ENCODE measurements around the gene TEX44. TPM values are rescaled to one million over a fixed set of nuclear protein-coding genes. Genes with fewer than 3 reads are reported as not detected.

The TEX44 gene
- total and polyA plus RNA-seq, 2 of the 13 experiments (the other 11 are each of a cell fraction or from before 2014, with no cell fraction given): not detected

GRCh38 chr2:231613331-231613662 lies 20.6 kb downstream of the TEX44 start (continued):
- TF ChIP-seq THAP9 (CRISPR knock-in tag; IDR thresholded peaks at IDR 0.05; ENCODE audit: borderline replicate concordance) (no peak), ZNF619 (CRISPR knock-in tag; IDR thresholded peaks at IDR 0.05) (0 out of 2 replicates have a peak, but pooled peaks have one; percentile 0), SNAI1 (CRISPR knock-in tag; IDR thresholded peaks at IDR 0.05; ENCODE audit: borderline replicate concordance) (0 out of 2 replicates have a peak, but pooled peaks have one; percentile 13), ZNF138 (CRISPR knock-in tag; IDR thresholded peaks at IDR 0.05; ENCODE audit: low read depth) (0 out of 2 replicates have a peak, but pooled peaks have one; percentile 8)

- peaks cover 0 to 4% of the 10 kb centered on the region in 2 experiments; a peak in 2 of 5 replicates for H3K27me3 ChIP-seq (ENCODE audit: control insufficient read depth in 1 of 2, insufficient read depth in 2 of 2, low read length in 2 of 2)
- TSS peak; percentile 83 for BruUV-seq (replicated peaks)
- ChIA-PET CTCF (ENCODE audit: low intra/inter-chr PET ratio, low total read pairs) (interaction anchor here (2.0 to 3.7 kb wide), 3 partner anchors 57 to 63 kb away, joined by 7 to 39 read pairs (median 12); no protein-coding TSS in a partner anchor), POLR2A (interaction anchor here (0.7 to 2.1 kb wide), 12 partner anchors 9 to 150 kb away, joined by 3 to 14 read pairs (median 4); partner anchors contain the start of gene NCL)
- DNase-seq (ENCODE audit: low spot score) (peak; percentile 83), ATAC-seq (peak; percentile 57), FAIRE-seq (no peak)
- peaks cover 71% of the 10 kb centered on the region for H3K4me1 ChIP-seq (ENCODE audit: insufficient read depth, low read length)
- WGBS (ENCODE audit: low lambda C conversion rate): 27% methylated on average over 60 of the region's 86 CpGs
- H3K9me3 ChIP-seq (ENCODE audit: low read length): no peaks in the 10 kb centered on the region
- peak overlapping the region; percentile 47 for H3K27ac ChIP-seq (ENCODE audit: extremely low read length, insufficient read depth, low read length)
- no peaks in the 10 kb centered on the region for H3K79me2 ChIP-seq (ENCODE audit: insufficient read depth, low read length)
- H3K9ac ChIP-seq (ENCODE audit: insufficient read depth, low read depth, low read length): peak overlapping the region; percentile 60
- H4K20me1 ChIP-seq (ENCODE audit: insufficient read depth, low read length): no peaks in the 10 kb centered on the region
- peak overlapping the region in 2 of 3 experiments; percentile 41 to 45; a peak in 3 of 6 replicates for H3K4me3 ChIP-seq (replicated peaks in 1 of 3; ENCODE audit: insufficient read depth in 1 of 3, low read depth in 2 of 3, low read length in 3 of 3)
- H3K4me2 ChIP-seq (ENCODE audit: low read depth, low read length): peak overlapping the region; percentile 72
- H3K36me3 ChIP-seq (replicated peaks in 1 of 2; ENCODE audit: control insufficient read depth in 1 of 2, insufficient read depth in 2 of 2, low read length in 2 of 2): no peaks in the 10 kb centered on the region
- intact Hi-C loops (cut with micrococcal nuclease; ENCODE audit: unreplicated experiment): loop anchor here (2.0 kb wide), 2 partner anchors 101 to 167 kb away; partner anchors contain the start of gene PDE6D
- H2AFZ ChIP-seq (ENCODE audit: low read length): no peak overlapping the region
- in situ Hi-C loops (cut with HindIII; ENCODE audit: extremely low pct_ligation_motif_present, low pct_unique_long_range_greater_than_20kb): loop anchor here (5.0 kb wide), 2 partner anchors 58 to 98 kb away; no protein-coding TSS in a partner anchor
- TF ChIP-seq ZNF280D (CRISPR knock-in tag; IDR thresholded peaks at IDR 0.05) (no peak), MAX (IDR thresholded peaks at IDR 0.05) (peak; percentile 96), ZBTB39 (CRISPR knock-in tag; IDR thresholded peaks at IDR 0.05) (peak; percentile 58; the same call in 1 of the 2 replicates), FOXP4 (CRISPR knock-in tag; IDR thresholded peaks at IDR 0.05) (0 out of 2 replicates have a peak, but pooled peaks have one; percentile 9)
Measured at GRCh38 chr2:231613663-231614558, 21.2 kb downstream of the TEX44 start.
